ENCODE measurements around the gene SH3BGRL. TPM values are rescaled to one million over a fixed set of nuclear protein-coding genes. Genes with fewer than 3 reads are reported as not detected.

SH3BGRL gene
- total RNA-seq, 4 donors from 2014 or later: 266 to 380 (median 359) TPM

GRCh38 chrX:81201071-81201470 is 831 bp upstream of the SH3BGRL start:
- no peaks in the 10 kb centered on the region for H3K9me3 ChIP-seq
- WGBS, 2 donors (ENCODE audit: low coverage in 1 of 2): 8 to 10% methylated on average over 1 of the region's 1 CpG
- H3K4me3 ChIP-seq: peak overlapping the region; percentile 64 to 81
- no peak for ATAC-seq
- peaks cover 0 to 2% (median 0%) of the 10 kb centered on the region in 3 donors for H3K4me1 ChIP-seq
- no peaks in the 10 kb centered on the region for H3K36me3 ChIP-seq
- TF ChIP-seq POLR2A (IDR thresholded peaks at IDR 0.05) (no peak), EP300 (IDR thresholded peaks at IDR 0.05) (no peak), POLR2AphosphoS5 (IDR thresholded peaks at IDR 0.05) (no peak), CTCF (IDR thresholded peaks at IDR 0.05) (no peak)
- H3K27ac ChIP-seq: peak overlapping the region; percentile 79 to 86 (median 83)
- H3K27me3 ChIP-seq: no peaks in the 10 kb centered on the region

GRCh38 chrX:81202456-81202819 is 536 bp downstream of the SH3BGRL start:
- no peaks in the 10 kb centered on the region for H3K36me3 ChIP-seq
- H3K4me3 ChIP-seq: peak overlapping the region; percentile 64 to 81
- no peak for ATAC-seq
- 0 to 20% methylated on average over 1 to 2 of the region's 8 CpGs for WGBS, 2 donors (ENCODE audit: low coverage in 1 of 2)
- H3K27ac ChIP-seq: peak overlapping the region; percentile 79 to 86 (median 83)
- H3K27me3 ChIP-seq: no peaks in the 10 kb centered on the region
- no peaks in the 10 kb centered on the region for H3K9me3 ChIP-seq
- TF ChIP-seq EP300 (IDR thresholded peaks at IDR 0.05) (no peak), POLR2AphosphoS5 (IDR thresholded peaks at IDR 0.05) (no peak), CTCF (IDR thresholded peaks at IDR 0.05) (no peak), POLR2A (IDR thresholded peaks at IDR 0.05) (no peak)
- peaks cover 0 to 12% (median 0%) of the 10 kb centered on the region in 3 donors for H3K4me1 ChIP-seq

- ATAC-seq: no peak
- Histone ChIP-seq H3K4me3 (peak overlapping the region; percentile 64 to 81), H3K27me3 (no peaks in the 10 kb centered on the region), H3K4me1 (peaks cover 0 to 16% (median 0%) of the 10 kb centered on the region in 3 donors), H3K9me3 (no peaks in the 10 kb centered on the region), H3K27ac (peak overlapping the region; percentile 79 to 86 (median 83)), H3K36me3 (no peaks in the 10 kb centered on the region)
- TF ChIP-seq POLR2A (IDR thresholded peaks at IDR 0.05) (no peak), EP300 (IDR thresholded peaks at IDR 0.05) (no peak), CTCF (IDR thresholded peaks at IDR 0.05) (no peak)
- WGBS, 2 donors (ENCODE audit: low coverage in 1 of 2): 0 to 17% methylated on average over 1 of the region's 1 CpG
Measured at GRCh38 chrX:81202943-81203342, 1.0 kb downstream of the SH3BGRL start.

- TF ChIP-seq POLR2A (IDR thresholded peaks at IDR 0.05) (no peak), POLR2AphosphoS5 (IDR thresholded peaks at IDR 0.05) (no peak), CTCF (IDR thresholded peaks at IDR 0.05) (no peak), EP300 (IDR thresholded peaks at IDR 0.05) (no peak)
- Histone ChIP-seq H3K27me3 (no peaks in the 10 kb centered on the region), H3K4me3 (no peak overlapping the region), H3K27ac (no peak overlapping the region), H3K4me1 (peaks cover 0 to 28% (median 0%) of the 10 kb centered on the region in 3 donors), H3K36me3 (no peaks in the 10 kb centered on the region), H3K9me3 (no peaks in the 10 kb centered on the region)
- ATAC-seq: no peak
- WGBS, 2 donors (ENCODE audit: low coverage in 1 of 2): 60 to 100% methylated on average over 2 of the region's 2 CpGs
Measured at GRCh38 chrX:81205551-81205950, 3.6 kb downstream of the SH3BGRL start.

GRCh38 chrX:81206476-81206875 is 4.6 kb downstream of the SH3BGRL start:
- H3K27me3 ChIP-seq: no peaks in the 10 kb centered on the region
- no peak overlapping the region for H3K27ac ChIP-seq
- H3K4me1 ChIP-seq: peaks cover 0 to 28% (median 0%) of the 10 kb centered on the region in 3 donors
- 50% methylated on average over 1 of the region's 1 CpG for WGBS, 2 donors (ENCODE audit: low coverage in 1 of 2)
- no peak for TF ChIP-seq POLR2A (IDR thresholded peaks at IDR 0.05)
- TF ChIP-seq EP300 (IDR thresholded peaks at IDR 0.05): no peak
- TF ChIP-seq POLR2AphosphoS5 (IDR thresholded peaks at IDR 0.05): no peak
- TF ChIP-seq CTCF (IDR thresholded peaks at IDR 0.05): no peak
- ATAC-seq: no peak
- H3K9me3 ChIP-seq: no peaks in the 10 kb centered on the region
- no peaks in the 10 kb centered on the region for H3K36me3 ChIP-seq
- no peak overlapping the region for H3K4me3 ChIP-seq

Data from gastroesophageal sphincter (tissue), 4 donors.